Endothelial cell of hepatic sinusoid (primary cell): ENCODE results near the gene PTPRN.
"Not testable (repeated sequence)": the region's sequence is repeated elsewhere in the genome, so short reads cannot be mapped to it uniquely, and the experiment has no call there.

Experiments
- in situ Hi-C: cut with HindIII; loops from 2 replicates; pipeline ENCODE4 v1.10.0; 2017; ENCODE audit warnings: low sequenced_read_pairs

PTPRN gene

GRCh38 chr2:219289195-219289536, 20.0 kb downstream of the PTPRN start:
- in situ Hi-C loops, result no loop called here

GRCh38 chr2:219287580-219288265, 21.5 kb downstream of the PTPRN start:
- in situ Hi-C loops, result no loop called here

GRCh38 chr2:219287116-219287440, 22.1 kb downstream of the PTPRN start:
- in situ Hi-C loops, result not testable (repeated sequence)

GRCh38 chr2:219286436-219287115, 22.6 kb downstream of the PTPRN start:
- in situ Hi-C loops, result no loop called here

- in situ Hi-C loops, result no loop called here
Observed at GRCh38 chr2:219285894-219286425, 23.2 kb downstream of the PTPRN start.

GRCh38 chr2:219285373-219285735, 23.8 kb downstream of the PTPRN start:
- in situ Hi-C loops, result no loop called here

- in situ Hi-C loops, result no loop called here
Observed at GRCh38 chr2:219284501-219285372, 24.5 kb downstream of the PTPRN start.

GRCh38 chr2:219282943-219283581, 26.1 kb downstream of the PTPRN start:
- in situ Hi-C loops, result no loop called here

GRCh38 chr2:219282375-219282774, 26.8 kb downstream of the PTPRN start:
- in situ Hi-C loops, result no loop called here

- in situ Hi-C loops, result no loop called here
Observed at GRCh38 chr2:219281588-219281987, 27.6 kb downstream of the PTPRN start.

- in situ Hi-C loops, result no loop called here
Observed at GRCh38 chr2:219280651-219281050, 28.6 kb downstream of the PTPRN start.

GRCh38 chr2:219279916-219280516, 29.2 kb downstream of the PTPRN start:
- in situ Hi-C loops, result no loop called here

- in situ Hi-C loops, result no loop called here
Observed at GRCh38 chr2:219279151-219279915, 29.9 kb downstream of the PTPRN start, which contains the start of gene DNAJB2. Gene DNAJB2 (plus strand): TSS chr2:219279366. CDS start chr2:219279834, 468 bp downstream.

GRCh38 chr2:219278655-219279150, 30.5 kb downstream of the PTPRN start:
- in situ Hi-C loops, result no loop called here

- in situ Hi-C loops, result no loop called here
Observed at GRCh38 chr2:219277703-219278654, 31.2 kb downstream of the PTPRN start.

- in situ Hi-C loops, result no loop called here
Observed at GRCh38 chr2:219274361-219274921, 34.8 kb downstream of the PTPRN start.

GRCh38 chr2:219273937-219274336, 35.3 kb downstream of the PTPRN start:
- in situ Hi-C loops, result no loop called here

- in situ Hi-C loops, result no loop called here
Observed at GRCh38 chr2:219272995-219273394, 36.2 kb downstream of the PTPRN start.
